SK-N-SH (cell line): ENCODE measurements around the gene ROPN1L.

ENCODE experiments used
- CTCF ChIP-seq: fragments of 200-600 bp; sonication (generic); IDR thresholded peaks from 2 replicates; pipeline ENCODE4 v1.6.1; 2017; ENCODE audit warnings: antibody characterized with exemption, mild to moderate bottlenecking, moderate library complexity
- ELF1 ChIP-seq: IDR thresholded peaks from 2 replicates; pipeline ENCODE4 v1.4.0; 2012
- GABPA ChIP-seq: IDR thresholded peaks from 2 replicates; pipeline ENCODE4 v1.4.0; 2012; ENCODE audit warnings: low read depth, mild to moderate bottlenecking
- GATA2 ChIP-seq: sonication (generic); formaldehyde crosslinking; IDR thresholded peaks from 2 replicates; pipeline ENCODE4 v1.5.0; 2020; ENCODE audit warnings: mild to moderate bottlenecking, missing genetic modification reagents
- PBX3 ChIP-seq: IDR thresholded peaks from 2 replicates; pipeline ENCODE4; 2012
- TAF1 ChIP-seq: IDR thresholded peaks from 2 replicates; pipeline ENCODE4 v1.6.1; 2012; ENCODE audit warnings: low read depth, mild to moderate bottlenecking, low read length, moderate library complexity, borderline replicate concordance
- USF2 ChIP-seq: fragments of 150-350 bp; IDR thresholded peaks from 2 replicates; pipeline ENCODE4 v1.6.1; 2017; ENCODE audit warnings: antibody characterized with exemption, low read length, low read depth, borderline replicate concordance

- no peak for TF ChIP-seq CTCF
- no peak for TF ChIP-seq TAF1
- no peak for TF ChIP-seq USF2
- no peak for TF ChIP-seq GABPA
- TF ChIP-seq PBX3 = no peak
- no peak for TF ChIP-seq ELF1
- TF ChIP-seq GATA2 (CRISPR knock-in tag) = no peak
Observed at GRCh38 chr5:10453545-10453944, 11.9 kb downstream of the ROPN1L start.
